K562 treated with DMSO at 1 percent for 24 hours (cell line): ENCODE measurements around the gene ZC3H8. TPM values are rescaled to one million over a fixed set of nuclear protein-coding genes. Genes with fewer than 3 reads are reported as not detected.

Experiments used
- total RNA-seq: library from RNA; unstranded; fragments of 300-600 nt; gene quantifications from 2 replicates; pipeline ENCODE4 v1.2.3, GENCODE V29; 2022; ENCODE audit warnings: low read depth; ENCODE audit not compliant: insufficient read depth

Gene ZC3H8
- total RNA-seq: 6.2 and 8.4 TPM in 2 replicates

GRCh38 chr2:112254466-112255240, at the start of gene ZC3H8:
TSS of gene ZC3H8 (minus strand) at chr2:112255042. CDS start at chr2:112254981, 61 bp downstream.

DNA sequence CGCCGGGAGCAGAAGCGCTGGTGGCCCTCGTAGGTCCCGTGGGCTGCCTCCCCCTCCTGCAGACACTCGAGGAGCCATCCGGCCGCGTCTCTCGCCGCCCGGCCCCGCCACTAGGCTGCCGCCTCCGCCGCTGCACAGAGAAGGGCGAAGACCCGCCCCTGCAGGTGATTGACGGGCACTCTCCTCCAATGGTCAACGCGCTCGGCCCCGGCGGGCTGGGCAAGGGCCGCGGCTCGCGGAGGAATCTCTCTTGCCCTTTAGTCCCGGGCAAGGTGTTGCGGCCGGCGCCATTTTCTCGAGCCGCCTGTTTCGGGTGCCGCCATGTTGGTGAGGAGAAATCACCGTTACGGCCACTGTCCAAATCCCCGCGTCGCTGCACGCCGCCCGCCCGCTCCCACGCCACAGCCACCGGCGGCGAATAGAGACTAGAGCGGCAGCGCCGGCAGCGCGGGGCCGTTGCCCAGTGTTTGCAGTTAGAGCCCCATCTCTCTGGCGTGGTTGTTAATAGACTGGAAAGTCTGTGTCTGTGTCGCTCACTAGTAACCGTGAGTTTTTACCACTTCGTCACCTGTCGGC, 20.6 kb upstream of the ZC3H8 start, which contains the start of gene ZC3H6:
Gene ZC3H6, plus strand, starts transcription at position 287 of the 576 bp plus-strand sequence. CDS start 398 bp downstream, outside the sequence.

Other genes with a start within 250 kb of the ZC3H8 start
- gene TMEM87B, start 199.8 kb downstream of the ZC3H8 start, total RNA-seq: 8.9 and 10.5 TPM in 2 replicates
- gene FBLN7, start 116.7 kb downstream of the ZC3H8 start, total RNA-seq: not detected in 2 replicates
- gene ZC3H6, start 20.6 kb upstream of the ZC3H8 start, total RNA-seq: 2.1 and 4.4 TPM in 2 replicates
- gene RGPD8, start 178.6 kb upstream of the ZC3H8 start, total RNA-seq: 0.06 TPM in 1 of 2 replicates, not detected in the other
- 18.6 and 20.1 TPM in 2 replicates for gene TTL, start 227.1 kb upstream of the ZC3H8 start, total RNA-seq